BJ (cell line): Measurements from ENCODE around the gene FAM76B. TPM values are rescaled to one million over a fixed set of nuclear protein-coding genes. Genes with fewer than 3 reads are reported as not detected.

Source experiments
- CTCF ChIA-PET: fragments of 350-600 bp; formaldehyde crosslinking; extraction: SDS; loops from one replicate; lab custom pipeline; 2021; ENCODE audit warnings: antibody characterized with exemption, inconsistent platforms; lab: Yijun Ruan, JAX
- POLR2A ChIA-PET: fragments of 300-600 bp; sonication (Branson Sonifier 250); formaldehyde crosslinking; extraction: SDS; loops from one replicate; lab custom pipeline; 2021; ENCODE audit warnings: antibody characterized with exemption; lab: Charles Lee
- DNase-seq: peaks from one replicate; pipeline ENCODE4 v3.0.0-alpha.2; 2011; ENCODE audit warnings: low read depth
- H3K27me3 ChIP-seq: 2 replicates; pipeline ENCODE4 v1.6.0; 2011; ENCODE audit warnings: low read length; ENCODE audit not compliant: control insufficient read depth, insufficient read depth
- H3K36me3 ChIP-seq: 2 replicates; pipeline ENCODE4 v1.5.1; 2011; ENCODE audit warnings: low read length; ENCODE audit not compliant: control insufficient read depth, insufficient read depth
- H3K4me3 ChIP-seq: 2 replicates; pipeline ENCODE4 v1.5.1; 2011; ENCODE audit warnings: low read depth, mild to moderate bottlenecking, control low read depth, low read length
- CTCF ChIP-seq: IDR thresholded peaks from 2 replicates; pipeline ENCODE4 v1.5.1; 2011; ENCODE audit warnings: low read depth, mild to moderate bottlenecking, control low read depth, inconsistent platforms, low read length, moderate library complexity; ENCODE audit not compliant: insufficient read depth
- polyA plus RNA-seq: library from polyadenylated mRNA; depleted of rRNA; stranded (reverse); fragments of >200 nt; gene quantifications from 2 replicates; pipeline ENCODE4 v1.2.3, GENCODE V29; 2011

FAM76B gene
- polyA plus RNA-seq, 1 experiment, result 9.4 TPM

GRCh38 chr11:95805869-95806268 is 16.3 kb upstream of the FAM76B start:
- CTCF ChIA-PET, result no interaction called here
- no peak for TF ChIP-seq CTCF
- DNase-seq, result no peak
- POLR2A ChIA-PET, result no interaction called here
- Histone ChIP-seq H3K36me3 (no peaks in the 10 kb centered on the region), H3K27me3 (no peaks in the 10 kb centered on the region), H3K4me3 (no peak overlapping the region)

- ChIA-PET POLR2A (no interaction called here), CTCF (no interaction called here)
- H3K36me3 ChIP-seq, result no peaks in the 10 kb centered on the region
- no peak for DNase-seq
- TF ChIP-seq CTCF, result no peak
- H3K27me3 ChIP-seq, result no peaks in the 10 kb centered on the region
- H3K4me3 ChIP-seq, result no peak overlapping the region
Observed at GRCh38 chr11:95803973-95804372, 14.4 kb upstream of the FAM76B start.

- no peak for TF ChIP-seq CTCF
- Histone ChIP-seq H3K4me3 (no peak overlapping the region), H3K36me3 (no peaks in the 10 kb centered on the region), H3K27me3 (no peaks in the 10 kb centered on the region)
- DNase-seq, result no peak
- POLR2A ChIA-PET, result no interaction called here
- CTCF ChIA-PET, result no interaction called here
Observed at GRCh38 chr11:95802806-95803205, 13.2 kb upstream of the FAM76B start.

GRCh38 chr11:95800438-95800837 is 10.9 kb upstream of the FAM76B start:
- CTCF ChIA-PET, result interaction anchor here (1.3 kb wide), 2 partner anchors 10 to 35 kb away, joined by 4 to 7 read pairs; partner anchors contain the start of gene CEP57
- no peak for DNase-seq

GRCh38 chr11:95799546-95799945 is 10.0 kb upstream of the FAM76B start:
- CTCF ChIA-PET, result interaction anchor here (1.3 kb wide), 1 partner anchor 9 kb away, joined by 7 read pairs; the partner anchor contains the start of gene CEP57
- DNase-seq, result no peak
- Histone ChIP-seq H3K36me3 (no peaks in the 10 kb centered on the region), H3K27me3 (no peaks in the 10 kb centered on the region), H3K4me3 (no peak overlapping the region)
- TF ChIP-seq CTCF, result no peak
- POLR2A ChIA-PET, result no interaction called here

More at GRCh38 chr11:95800438-95800837, 10.9 kb upstream of the FAM76B start:
- Histone ChIP-seq H3K27me3 (no peaks in the 10 kb centered on the region), H3K4me3 (no peak overlapping the region), H3K36me3 (no peaks in the 10 kb centered on the region)
- POLR2A ChIA-PET, result no interaction called here
- no peak for TF ChIP-seq CTCF
